GM21717 (cell line): Measurements from ENCODE around the gene FBXL13.
"Not testable (repeated sequence)": the region's sequence is repeated elsewhere in the genome, so short reads cannot be mapped to it uniquely, and the experiment has no call there.

Experiments used
- ATAC-seq: cut with Tn5 transposase; IDR thresholded peaks from one replicate; pipeline ENCODE4 v1.9.1; 2021; ENCODE audit warnings: mild to moderate bottlenecking, moderate library complexity; ENCODE audit not compliant: unreplicated experiment

Gene FBXL13

DNA sequence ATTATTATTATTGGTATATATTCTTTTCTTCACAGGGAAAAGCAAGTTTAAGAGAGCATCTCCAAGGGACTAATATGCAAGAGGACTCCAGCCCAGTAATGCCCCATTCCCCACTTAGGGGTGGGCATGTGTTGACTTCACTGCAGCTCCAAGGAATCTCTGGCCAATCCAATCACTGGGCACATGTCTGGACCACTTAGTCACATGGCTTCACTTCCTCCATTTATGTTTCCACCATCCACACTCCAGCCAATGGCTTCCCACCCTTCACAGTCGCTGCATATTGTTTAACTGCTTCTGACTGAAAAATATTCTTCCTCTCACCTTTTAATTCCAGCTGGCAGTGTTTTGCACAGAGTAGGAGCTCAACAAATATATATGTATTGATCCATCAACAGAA lies 43.6 kb downstream of the FBXL13 start:
- ATAC-seq: no peak

DNA sequence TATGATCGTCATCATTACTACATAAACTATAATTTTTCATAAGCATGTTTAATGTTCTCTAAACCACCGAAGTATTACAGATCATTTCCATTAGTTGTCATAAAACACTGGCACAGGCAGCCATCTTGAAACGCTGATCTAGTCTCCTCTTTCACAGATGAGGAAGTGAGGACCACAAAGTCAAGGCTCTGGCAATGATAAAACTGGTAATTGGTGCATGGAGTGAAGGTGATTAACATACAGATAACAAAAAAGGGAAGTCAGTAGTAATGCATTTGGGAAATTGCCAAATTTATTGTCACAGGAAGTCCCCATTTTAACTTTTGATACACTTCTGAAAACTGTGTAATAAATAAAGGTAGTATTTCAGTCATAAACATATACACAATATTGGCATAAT lies 49.3 kb downstream of the FBXL13 start:
- no peak for ATAC-seq

DNA sequence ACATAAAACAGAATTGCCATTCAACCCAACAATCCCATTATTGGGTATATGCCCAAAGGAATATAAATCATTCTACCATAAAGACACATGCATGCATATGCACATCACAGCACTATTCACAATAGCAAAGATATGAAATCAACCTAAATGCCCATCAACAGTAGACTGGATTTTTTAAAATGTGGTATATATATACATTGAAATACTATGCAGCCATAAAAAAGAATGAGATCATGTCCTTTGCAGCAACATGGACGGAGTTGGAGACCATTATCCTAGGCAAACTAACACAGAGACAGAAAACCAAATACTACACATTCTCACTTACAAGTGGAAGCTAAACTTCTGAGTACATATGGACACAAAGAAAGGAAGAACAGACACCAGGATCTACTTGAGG lies 51.0 kb downstream of the FBXL13 start:
- ATAC-seq: not testable (repeated sequence)

DNA sequence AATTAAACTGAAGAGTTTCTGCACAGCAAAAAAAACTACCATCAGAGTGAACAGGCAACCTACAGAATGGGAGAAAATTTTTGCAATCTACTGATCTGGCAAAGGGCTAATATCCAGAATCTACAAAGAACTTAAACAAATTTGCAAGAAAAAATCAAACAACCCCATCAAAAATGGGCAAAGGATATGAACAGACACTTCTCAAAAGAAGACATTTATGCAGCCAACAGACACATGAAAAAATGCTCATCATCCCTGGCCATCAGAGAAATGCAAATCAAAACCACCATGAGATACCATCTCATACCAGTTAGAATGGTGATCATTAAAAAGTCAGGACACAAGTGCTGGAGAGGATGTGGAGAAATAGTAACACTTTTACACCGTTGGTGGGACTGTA lies 53.1 kb downstream of the FBXL13 start:
- ATAC-seq: not testable (repeated sequence)

DNA sequence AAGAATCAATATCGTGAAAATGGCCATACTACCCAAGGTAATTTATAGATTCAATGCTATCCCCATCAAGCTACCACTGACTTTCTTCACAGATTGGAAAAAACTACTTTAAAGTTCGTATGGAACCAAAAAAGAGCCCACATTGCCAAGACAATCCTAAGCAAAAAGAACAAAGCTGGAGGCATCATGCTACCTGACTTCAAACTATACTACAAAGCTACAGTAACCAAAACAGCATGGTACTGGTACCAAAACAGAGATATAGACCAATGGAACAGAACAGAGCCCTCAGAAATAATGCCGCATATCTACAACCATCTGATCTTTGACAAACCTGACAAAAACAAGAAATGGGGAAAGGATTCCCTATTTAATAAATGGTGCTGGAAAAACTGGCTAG lies 53.7 kb downstream of the FBXL13 start:
- ATAC-seq: not testable (repeated sequence)

DNA sequence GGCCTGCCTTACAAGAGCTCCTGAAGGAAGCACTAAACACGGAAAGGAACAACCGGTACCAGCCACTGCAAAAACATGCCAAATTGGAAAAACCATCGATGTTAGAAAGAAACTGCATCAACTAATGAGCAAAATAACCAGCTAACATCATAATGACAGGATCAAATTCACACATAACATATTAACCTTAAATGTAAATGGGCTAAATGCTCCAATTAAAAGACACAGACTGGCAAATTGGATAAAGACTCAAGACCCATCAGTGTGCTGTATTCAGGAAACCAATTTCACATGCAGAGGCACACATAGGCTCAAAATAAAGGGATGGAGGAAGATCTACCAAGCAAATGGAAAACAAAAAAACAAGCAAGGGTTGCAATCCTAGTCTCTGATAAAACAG lies 56.3 kb downstream of the FBXL13 start:
- ATAC-seq: not testable (repeated sequence)

DNA sequence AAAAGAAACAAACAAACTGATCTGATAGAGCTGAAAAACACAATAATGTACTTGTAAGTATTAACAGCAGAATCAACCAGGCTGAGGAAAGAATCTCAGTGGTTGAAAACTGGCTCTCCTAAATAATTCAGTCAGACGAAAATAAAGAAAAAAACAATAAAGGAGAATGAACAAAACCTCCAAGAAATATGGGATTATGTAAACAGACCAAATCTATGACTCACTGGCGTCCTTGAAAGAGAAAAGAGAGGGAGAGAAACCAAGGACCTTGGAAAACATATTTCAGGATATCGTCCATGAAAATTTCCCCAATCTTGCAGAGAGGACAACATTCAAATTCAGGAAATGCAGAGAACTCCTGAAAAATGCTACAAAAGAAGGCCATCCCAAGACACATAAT lies 62.9 kb downstream of the FBXL13 start:
- no peak for ATAC-seq

DNA sequence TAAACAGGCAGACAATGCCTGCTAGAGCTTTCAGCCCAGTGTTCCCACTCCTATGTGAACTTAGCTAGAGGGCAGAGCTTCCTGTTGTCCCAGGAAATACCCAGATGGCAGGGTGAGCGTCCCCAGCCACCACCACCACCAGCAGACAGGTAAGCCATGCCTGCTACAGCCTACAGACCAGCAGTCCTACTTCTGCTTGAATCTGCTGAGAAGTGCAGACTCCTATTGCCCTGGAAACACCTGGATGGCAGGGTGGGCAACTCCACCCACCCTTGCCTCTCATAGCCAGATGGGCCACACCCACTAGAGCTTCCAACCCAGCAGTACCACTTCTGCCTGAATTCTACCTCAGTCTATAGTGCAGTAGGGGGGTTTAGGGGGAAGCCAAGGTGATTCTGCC lies 64.4 kb downstream of the FBXL13 start:
- no peak for ATAC-seq

DNA sequence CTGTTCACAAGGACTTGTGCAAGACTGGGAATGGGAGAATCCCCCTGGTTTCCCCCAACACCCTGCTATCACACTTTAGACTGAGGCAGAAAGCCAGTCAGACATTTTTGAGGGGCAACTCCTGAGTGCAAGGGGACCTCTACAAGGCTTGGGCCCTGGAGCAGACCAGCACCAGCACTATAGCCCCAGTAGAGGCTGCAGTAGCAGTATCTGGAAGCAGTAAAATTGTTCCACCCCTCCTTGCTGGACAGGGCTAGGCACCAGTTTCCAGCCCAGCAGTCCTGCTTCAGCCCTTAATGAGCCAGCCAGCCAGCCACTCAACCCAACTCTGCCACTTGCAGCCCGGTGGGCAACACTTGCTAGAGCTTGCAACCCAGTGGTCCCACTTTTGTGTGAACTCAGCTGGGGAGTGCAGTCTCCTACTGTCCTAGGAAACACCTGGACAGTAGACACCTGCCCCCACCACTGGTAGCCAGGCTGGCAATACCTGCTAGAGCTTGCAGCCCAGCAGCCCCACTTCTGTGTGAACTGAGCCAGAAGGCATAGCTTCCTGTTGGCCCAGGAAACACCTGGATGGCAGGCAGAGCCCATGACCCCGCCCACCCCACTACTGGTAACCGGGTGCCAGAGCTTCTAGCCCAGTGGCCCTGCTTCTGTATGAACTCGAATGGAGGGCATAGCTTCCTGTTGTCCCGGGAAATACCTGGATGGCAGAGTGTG lies 65.0 kb downstream of the FBXL13 start:
- ATAC-seq: no peak

DNA sequence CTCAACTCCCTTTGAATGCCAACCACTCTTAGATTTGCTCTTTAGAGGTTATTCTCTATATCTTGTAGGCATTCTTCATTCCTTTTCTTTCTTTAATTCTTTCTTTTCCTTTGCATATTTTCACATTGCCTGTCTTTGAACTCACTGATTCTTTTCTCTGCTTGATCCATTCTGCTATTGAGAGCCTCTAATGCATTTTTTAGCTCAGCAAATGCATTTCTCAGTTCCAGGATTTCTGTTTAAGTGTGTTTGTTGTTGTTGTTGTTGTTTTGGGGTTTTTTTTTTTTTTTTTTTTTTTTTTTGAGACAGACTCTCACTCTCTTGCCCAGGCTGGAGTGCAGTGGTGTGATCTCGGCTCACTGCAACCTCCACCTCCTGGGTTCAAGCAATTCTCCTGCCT lies 71.6 kb downstream of the FBXL13 start:
- ATAC-seq: no peak

DNA sequence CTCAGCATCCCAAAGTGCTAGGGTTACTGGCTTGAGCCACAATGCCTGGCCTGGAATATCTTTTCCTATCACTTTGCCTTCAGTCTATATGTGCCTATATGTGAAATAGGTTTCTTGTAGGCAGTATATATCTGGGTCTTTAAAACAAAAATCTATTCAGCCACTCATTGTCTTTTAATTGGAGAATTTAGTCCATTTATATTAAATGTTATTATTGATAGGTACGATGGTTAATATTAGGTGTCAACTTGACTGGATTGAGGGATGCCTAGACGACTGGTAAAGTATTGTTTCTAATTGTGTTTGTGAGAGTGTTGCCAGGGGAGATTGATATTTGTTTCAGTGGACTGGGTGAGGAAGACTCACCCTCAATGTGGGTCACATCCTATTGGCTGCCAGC lies 73.4 kb downstream of the FBXL13 start:
- ATAC-seq: no peak

DNA sequence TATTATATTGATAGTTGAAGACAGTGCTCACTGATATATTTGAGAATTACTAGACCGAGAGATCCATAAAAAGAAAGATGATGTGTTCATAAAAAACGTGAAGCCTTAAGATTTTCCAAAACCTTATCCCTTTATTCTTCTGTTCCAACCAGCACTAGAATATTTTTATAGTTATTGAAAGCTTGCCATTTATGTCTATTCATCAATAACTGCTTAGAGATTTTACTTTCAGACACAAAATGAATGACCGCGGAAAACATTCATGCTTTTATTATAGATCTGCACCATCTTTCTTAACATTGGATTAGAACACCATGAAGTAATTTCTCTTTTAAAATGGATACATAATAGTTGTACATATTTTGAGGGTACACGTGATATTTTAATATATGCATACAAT lies 77.6 kb downstream of the FBXL13 start:
- ATAC-seq: no peak

DNA sequence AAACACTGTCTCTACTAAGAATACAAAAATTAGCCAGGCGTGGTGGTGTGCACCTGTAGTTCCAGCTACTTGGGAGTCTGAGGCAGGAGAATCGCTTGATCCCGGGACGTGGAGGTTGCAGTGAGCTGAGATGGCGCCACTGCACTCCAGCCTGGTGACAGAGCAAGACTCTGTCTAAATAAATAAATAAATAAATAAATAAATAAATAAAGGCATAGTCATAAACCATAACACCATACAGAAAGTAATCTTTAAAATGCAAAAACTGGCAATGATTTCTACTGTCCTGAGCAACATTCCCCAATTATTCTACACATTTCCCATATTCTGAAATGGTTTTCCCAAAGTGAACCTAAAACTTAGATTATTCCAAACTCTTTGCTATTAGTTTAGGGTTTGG lies 79.0 kb downstream of the FBXL13 start:
- ATAC-seq: not testable (repeated sequence)

DNA sequence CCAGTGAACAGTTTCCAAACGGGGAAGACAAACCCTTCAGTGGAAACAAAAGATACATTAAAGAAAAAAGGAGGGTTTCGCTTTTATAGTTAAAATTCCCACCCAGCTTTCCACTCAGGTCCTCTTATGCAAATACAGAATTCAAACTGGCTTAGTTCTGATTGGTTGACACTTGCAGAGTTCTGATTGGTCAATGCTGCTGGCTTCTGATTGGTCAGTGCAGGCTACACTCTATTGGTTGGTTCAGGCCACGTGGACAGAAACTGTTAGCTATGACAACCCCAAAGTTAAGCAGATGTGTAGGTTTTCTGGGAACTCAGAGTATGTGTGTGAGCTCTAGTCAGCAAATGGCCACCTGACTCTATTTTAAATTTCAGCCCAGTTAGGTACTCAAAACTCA lies 80.0 kb downstream of the FBXL13 start:
- no peak for ATAC-seq

DNA sequence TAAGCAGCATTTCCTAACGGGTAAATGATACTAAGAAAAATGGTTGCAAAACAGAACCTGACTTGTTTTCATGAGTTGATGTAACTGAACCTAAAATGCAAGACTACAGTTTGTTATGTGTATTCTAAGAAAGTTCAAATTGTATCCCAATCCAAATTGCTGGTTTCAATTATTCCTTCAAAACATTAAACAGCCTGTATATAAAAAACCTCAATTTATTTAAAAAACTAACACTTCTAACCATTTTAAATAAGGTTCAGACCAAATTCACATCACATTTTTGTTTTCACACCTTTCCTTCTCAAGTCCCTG lies 80.9 kb downstream of the FBXL13 start:
- no peak for ATAC-seq

DNA sequence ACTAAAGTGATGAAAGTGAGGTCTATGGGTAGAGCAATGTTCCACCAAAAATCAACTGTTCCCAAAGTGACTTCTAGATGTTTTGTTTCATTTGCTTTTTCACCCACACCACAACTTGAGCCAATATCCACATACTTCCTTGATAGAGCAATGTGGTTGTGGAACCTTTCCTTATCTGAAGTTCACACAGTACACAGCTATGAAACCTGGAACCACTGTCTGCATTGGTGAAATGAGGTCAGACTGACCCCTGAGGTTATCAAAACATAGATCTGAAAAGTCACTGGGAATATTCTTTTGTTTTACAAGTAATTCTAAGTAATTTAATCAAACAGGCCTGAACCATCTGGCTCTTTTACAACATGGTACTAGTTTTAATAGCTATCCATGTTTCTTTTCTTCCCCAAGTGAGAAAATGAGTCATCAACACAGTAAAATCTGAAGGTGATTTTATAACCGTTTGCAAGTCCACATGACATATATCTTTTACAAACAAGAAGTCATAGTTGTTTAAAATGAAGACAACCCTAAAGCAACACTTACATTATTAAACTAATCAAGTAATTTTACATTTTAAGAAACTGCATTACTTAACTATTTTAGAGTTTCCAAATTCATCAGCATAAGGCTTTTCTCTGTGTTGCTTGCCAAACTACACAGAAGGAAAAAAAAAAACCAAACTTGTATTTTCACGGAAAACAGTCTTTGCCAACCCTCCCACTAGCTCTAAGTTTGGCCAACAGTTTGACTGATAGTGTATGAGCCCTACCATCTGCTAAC lies 81.5 kb downstream of the FBXL13 start:
- no peak for ATAC-seq

DNA sequence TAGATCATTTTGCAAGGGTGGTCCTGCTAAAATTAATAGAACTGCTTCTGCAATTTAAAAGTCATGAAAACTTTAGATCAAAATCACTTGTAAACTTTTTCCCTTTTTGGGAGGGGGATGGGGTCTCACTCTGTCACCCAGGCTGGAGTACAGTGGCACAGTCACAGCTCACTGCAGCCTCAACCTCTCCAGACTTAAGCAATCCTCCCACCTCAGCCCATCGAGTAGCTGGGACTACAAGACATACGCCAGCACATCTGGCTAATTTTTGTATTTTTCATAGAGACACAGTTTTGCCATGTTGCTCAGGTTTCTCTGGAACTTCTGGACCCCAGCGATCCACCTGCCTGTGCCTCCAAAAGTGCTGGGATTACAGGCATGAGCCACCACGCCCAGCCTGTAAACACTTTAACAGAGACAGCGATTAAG lies 82.1 kb downstream of the FBXL13 start:
- ATAC-seq: no peak

DNA sequence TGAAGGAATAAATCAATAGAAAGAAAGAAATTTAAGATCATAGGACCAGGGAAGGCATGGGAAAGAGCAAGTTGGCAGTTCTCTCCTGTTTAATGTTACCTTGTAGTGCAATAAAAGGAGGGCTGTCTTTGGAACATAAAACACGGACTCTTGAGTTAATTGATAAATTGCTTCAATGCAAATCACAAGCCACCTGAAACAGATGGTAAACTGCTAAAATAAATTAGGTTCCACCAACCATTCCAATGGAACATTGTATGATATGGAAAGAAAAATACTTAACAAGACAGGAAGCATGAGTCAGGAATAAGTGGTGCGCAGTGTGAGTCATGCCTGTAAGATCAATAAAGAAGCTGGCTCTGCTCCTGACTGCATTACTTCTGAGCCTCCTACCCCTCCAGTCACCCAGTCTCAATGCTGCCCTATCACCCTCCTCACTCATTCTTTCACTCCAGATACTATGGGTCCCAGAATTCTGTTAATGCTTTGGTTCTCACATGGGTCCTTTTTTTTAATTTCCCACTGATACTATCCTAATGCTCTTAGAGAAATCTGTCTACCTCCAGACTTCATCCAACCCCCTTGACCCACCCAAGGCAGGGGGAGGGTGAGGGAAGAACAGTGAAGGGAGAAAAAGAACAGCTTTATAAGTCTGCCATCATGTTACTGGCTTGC lies 82.9 kb downstream of the FBXL13 start:
- ATAC-seq: no peak

DNA sequence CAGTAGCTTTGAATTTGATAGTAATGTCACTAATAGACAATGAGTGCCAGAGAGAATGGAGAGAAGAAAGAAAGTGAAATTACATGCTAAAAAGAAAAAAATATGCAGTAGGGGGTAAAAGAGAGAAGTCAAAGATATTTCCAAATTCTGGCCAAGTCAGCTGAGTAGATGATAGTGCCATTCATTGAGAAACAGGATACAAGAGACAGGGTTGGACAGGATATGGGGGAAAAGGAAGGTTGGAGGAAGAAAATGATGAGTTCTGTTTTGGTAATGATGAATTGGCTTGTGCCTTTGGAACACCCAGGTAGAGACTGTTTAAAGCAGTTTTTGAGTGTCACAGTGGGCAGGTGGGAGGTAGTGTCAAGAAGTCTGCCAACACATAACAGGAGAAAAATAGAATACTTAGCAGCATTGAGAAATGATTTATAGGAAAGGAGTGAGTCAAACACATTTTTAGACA lies 83.5 kb downstream of the FBXL13 start:
- ATAC-seq: no peak

DNA sequence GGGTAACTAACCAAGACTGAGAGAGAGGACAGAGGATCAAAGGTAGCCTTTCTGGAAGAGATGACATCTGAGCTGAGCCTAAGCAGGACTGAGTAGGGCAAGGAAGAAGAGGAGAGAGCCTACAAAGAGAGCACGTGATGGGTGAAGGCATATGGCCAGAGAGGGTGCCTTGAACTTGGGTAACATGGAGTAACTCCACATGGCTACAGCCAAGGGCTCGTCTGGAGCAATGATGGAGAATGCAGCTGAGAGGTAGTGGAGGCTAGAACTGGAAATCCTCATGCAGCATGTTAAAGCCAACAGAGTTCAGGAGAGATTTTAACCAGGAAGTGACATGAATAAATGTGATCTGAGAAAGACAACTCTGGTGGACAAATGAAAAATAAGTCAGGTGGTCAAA lies 84.0 kb downstream of the FBXL13 start:
- no peak for ATAC-seq

DNA sequence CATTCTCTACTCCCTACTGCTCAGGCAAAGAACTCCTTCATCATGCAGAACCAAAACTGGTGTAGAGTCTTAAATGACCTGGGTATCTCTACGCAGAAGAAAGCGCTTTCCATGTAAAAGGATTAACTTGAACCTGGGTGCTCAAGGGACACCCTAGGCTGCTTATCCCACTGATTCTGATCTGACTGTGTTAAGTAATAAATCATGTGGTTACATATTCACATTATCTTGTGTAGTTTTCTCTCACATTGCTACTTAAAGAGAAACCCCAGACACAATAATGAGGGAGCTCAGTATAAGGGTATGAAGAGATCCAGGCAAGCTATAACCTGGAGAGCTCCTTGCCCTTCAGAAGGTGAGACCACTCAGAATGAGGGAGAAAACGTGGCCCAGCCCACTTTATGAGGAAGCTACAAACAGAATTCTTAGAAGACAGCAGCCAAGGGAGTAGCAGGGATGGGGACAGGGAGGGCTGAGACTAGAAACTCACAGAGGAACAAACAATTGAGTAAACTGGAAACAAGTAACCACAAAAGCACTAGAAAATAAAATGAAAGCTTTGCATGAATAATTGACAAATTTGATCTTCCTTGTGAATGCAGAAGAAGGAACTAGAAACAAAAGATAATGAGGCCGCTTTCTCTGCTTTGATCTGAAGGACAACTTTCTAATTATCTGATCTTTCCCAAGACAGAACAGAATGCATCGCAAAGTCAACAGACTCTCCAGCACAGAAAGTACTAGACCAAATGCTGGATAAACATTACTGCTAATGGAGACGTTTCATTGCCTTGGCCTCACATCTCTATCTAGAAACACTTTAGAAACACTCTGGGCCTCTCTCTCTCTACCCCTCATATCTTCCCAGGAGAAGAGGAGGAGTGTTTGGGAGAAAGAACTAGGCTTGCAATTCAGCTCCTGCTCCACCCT lies 85.7 kb downstream of the FBXL13 start:
- no peak for ATAC-seq
